GM18526 (cell line): ENCODE measurements around the gene ARHGAP10.

ENCODE experiments used
- POLR2A ChIP-seq: IDR thresholded peaks from 3 replicates; pipeline ENCODE4 v1.6.1; 2011; ENCODE audit not compliant: insufficient read length; ENCODE audit errors: extremely low read depth

Gene ARHGAP10

GRCh38 chr4:147791865-147792264, 60.0 kb downstream of the ARHGAP10 start:
- no peak for TF ChIP-seq POLR2A

GRCh38 chr4:147793569-147794313, 61.9 kb downstream of the ARHGAP10 start:
- no peak for TF ChIP-seq POLR2A

- no peak for TF ChIP-seq POLR2A
Observed at GRCh38 chr4:147794314-147794680, 62.4 kb downstream of the ARHGAP10 start.

- TF ChIP-seq POLR2A, result no peak
Observed at GRCh38 chr4:147794787-147795413, 63.0 kb downstream of the ARHGAP10 start.

- no peak for TF ChIP-seq POLR2A
Observed at GRCh38 chr4:147799986-147800555, 68.2 kb downstream of the ARHGAP10 start.

- TF ChIP-seq POLR2A, result no peak
Observed at GRCh38 chr4:147801820-147802219, 69.9 kb downstream of the ARHGAP10 start.

- TF ChIP-seq POLR2A, result no peak
Observed at GRCh38 chr4:147802346-147802745, 70.5 kb downstream of the ARHGAP10 start.

- TF ChIP-seq POLR2A, result no peak
Observed at GRCh38 chr4:147805946-147806345, 74.1 kb downstream of the ARHGAP10 start.

- no peak for TF ChIP-seq POLR2A
Observed at GRCh38 chr4:147808447-147808846, 76.6 kb downstream of the ARHGAP10 start.

GRCh38 chr4:147809211-147809610, 77.3 kb downstream of the ARHGAP10 start:
- no peak for TF ChIP-seq POLR2A

GRCh38 chr4:147811878-147812277, 80.0 kb downstream of the ARHGAP10 start:
- no peak for TF ChIP-seq POLR2A

- TF ChIP-seq POLR2A, result no peak
Observed at GRCh38 chr4:147813109-147813773, 81.4 kb downstream of the ARHGAP10 start.

GRCh38 chr4:147813973-147814372, 82.1 kb downstream of the ARHGAP10 start:
- no peak for TF ChIP-seq POLR2A

- TF ChIP-seq POLR2A, result no peak
Observed at GRCh38 chr4:147814376-147814775, 82.5 kb downstream of the ARHGAP10 start.

GRCh38 chr4:147815741-147816140, 83.9 kb downstream of the ARHGAP10 start:
- no peak for TF ChIP-seq POLR2A
